ENCODE data around the gene C5orf52. TPM values are rescaled to one million over a fixed set of nuclear protein-coding genes. Genes with fewer than 3 reads are reported as not detected.

C5orf52 gene
- total RNA-seq, 1 experiment from 2014 or later, result not detected

- H3K9me3 Mint-ChIP-seq, result no peaks in the 10 kb centered on the region
- no peak overlapping the region for H3K4me3 Mint-ChIP-seq
- H3K27ac Mint-ChIP-seq, result no peak overlapping the region
- CTCF ChIA-PET, result no interaction called here
- no peak for DNase-seq (ENCODE audit: low spot score)
- TF ChIP-seq ELF4 (CRISPR knock-in tag; IDR thresholded peaks at IDR 0.05; ENCODE audit: low read depth) (no peak), RORB (CRISPR knock-in tag; IDR thresholded peaks at IDR 0.05) (no peak), NR3C1 (CRISPR knock-in tag; conservative IDR thresholded peaks at IDR 0.05; ENCODE audit: low read depth) (no peak), ZNF281 (CRISPR knock-in tag; IDR thresholded peaks at IDR 0.05) (no peak), RELA (CRISPR knock-in tag; IDR thresholded peaks at IDR 0.05; ENCODE audit: borderline replicate concordance) (no peak), FOXP4 (CRISPR knock-in tag; IDR thresholded peaks at IDR 0.05) (no peak), NR2C2 (CRISPR knock-in tag; IDR thresholded peaks at IDR 0.05) (no peak), KAT7 (CRISPR knock-in tag; IDR thresholded peaks at IDR 0.05; ENCODE audit: borderline replicate concordance) (no peak), FOXP1 (CRISPR knock-in tag; IDR thresholded peaks at IDR 0.05; ENCODE audit: borderline replicate concordance) (no peak), GABPB1 (CRISPR knock-in tag; IDR thresholded peaks at IDR 0.05) (no peak)
- H3K27me3 Mint-ChIP-seq (ENCODE audit: low read depth), result no peaks in the 10 kb centered on the region
- peaks cover 4% of the 10 kb centered on the region for H3K4me1 Mint-ChIP-seq
- ATAC-seq, result no peak
- POLR2A ChIA-PET, result no interaction called here
- no peaks in the 10 kb centered on the region for H3K36me3 Mint-ChIP-seq
These were observed 42.7 kb downstream of the C5orf52 start for GRCh38 chr5:157713830-157714595.

GRCh38 chr5:157714596-157714864, 43.2 kb downstream of the C5orf52 start:
- Mint-ChIP-seq H3K4me1 (peaks cover 7% of the 10 kb centered on the region), H3K9me3 (peaks cover 3% of the 10 kb centered on the region; the same call in 1 of the 2 replicates), H3K27ac (no peak overlapping the region), H3K36me3 (peaks cover 3% of the 10 kb centered on the region; the same call in 1 of the 2 replicates), H3K4me3 (no peak overlapping the region), H3K27me3 (ENCODE audit: low read depth) (no peaks in the 10 kb centered on the region)
- ChIA-PET POLR2A (no interaction called here), CTCF (no interaction called here)
- no peak for DNase-seq (ENCODE audit: low spot score)
- ATAC-seq, result no peak
- TF ChIP-seq ARID4B (CRISPR knock-in tag; IDR thresholded peaks at IDR 0.05; ENCODE audit: borderline replicate concordance), result no peak
- TF ChIP-seq MYBL2 (CRISPR knock-in tag; IDR thresholded peaks at IDR 0.05), result no peak
- TF ChIP-seq GRHL2 (CRISPR knock-in tag; IDR thresholded peaks at IDR 0.05; ENCODE audit: insufficient replicate concordance, severe bottlenecking), result no peak
- no peak for TF ChIP-seq NR2C2 (CRISPR knock-in tag; IDR thresholded peaks at IDR 0.05)
- TF ChIP-seq OVOL2 (CRISPR knock-in tag; IDR thresholded peaks at IDR 0.05; ENCODE audit: borderline replicate concordance), result no peak
- no peak for TF ChIP-seq E2F1 (CRISPR knock-in tag; IDR thresholded peaks at IDR 0.05)
- no peak for TF ChIP-seq NFYB (CRISPR knock-in tag; conservative IDR thresholded peaks at IDR 0.05; ENCODE audit: low read depth)
- TF ChIP-seq E2F5 (CRISPR knock-in tag; IDR thresholded peaks at IDR 0.05), result no peak
- no peak for TF ChIP-seq EMX1 (CRISPR knock-in tag; IDR thresholded peaks at IDR 0.05)
- no peak for TF ChIP-seq GABPB1 (CRISPR knock-in tag; IDR thresholded peaks at IDR 0.05)
- no peak for TF ChIP-seq KAT7 (CRISPR knock-in tag; IDR thresholded peaks at IDR 0.05; ENCODE audit: borderline replicate concordance)
- TF ChIP-seq, protein P1, sequence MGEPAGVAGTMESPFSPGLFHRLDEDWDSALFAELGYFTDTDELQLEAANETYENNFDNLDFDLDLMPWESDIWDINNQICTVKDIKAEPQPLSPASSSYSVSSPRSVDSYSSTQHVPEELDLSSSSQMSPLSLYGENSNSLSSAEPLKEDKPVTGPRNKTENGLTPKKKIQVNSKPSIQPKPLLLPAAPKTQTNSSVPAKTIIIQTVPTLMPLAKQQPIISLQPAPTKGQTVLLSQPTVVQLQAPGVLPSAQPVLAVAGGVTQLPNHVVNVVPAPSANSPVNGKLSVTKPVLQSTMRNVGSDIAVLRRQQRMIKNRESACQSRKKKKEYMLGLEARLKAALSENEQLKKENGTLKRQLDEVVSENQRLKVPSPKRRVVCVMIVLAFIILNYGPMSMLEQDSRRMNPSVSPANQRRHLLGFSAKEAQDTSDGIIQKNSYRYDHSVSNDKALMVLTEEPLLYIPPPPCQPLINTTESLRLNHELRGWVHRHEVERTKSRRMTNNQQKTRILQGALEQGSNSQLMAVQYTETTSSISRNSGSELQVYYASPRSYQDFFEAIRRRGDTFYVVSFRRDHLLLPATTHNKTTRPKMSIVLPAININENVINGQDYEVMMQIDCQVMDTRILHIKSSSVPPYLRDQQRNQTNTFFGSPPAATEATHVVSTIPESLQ (CRISPR knock-in tag; IDR thresholded peaks at IDR 0.05), result no peak

All from WTC11 (cell line).